BLaER1 treated with 17β-estradiol and CSF1 and Interleukin-3, amounts not matched to agents 10 nM and 100 nM (cell line): ENCODE data around the gene LYRM4.
A peak's percentile ranks its signal among the peaks of the same experiment; 100 is the strongest.

Source experiments
- H3K27ac ChIP-seq, 11 experiments: shearing (Covaris generic); formaldehyde crosslinking; 2 replicates each; pipeline ENCODE4 v1.8.1; 2022
- H3K27me3 ChIP-seq, 11 experiments: shearing (Covaris generic); formaldehyde crosslinking; 2 replicates each; pipeline ENCODE4 v1.8.1; 2022
- H3K36me3 ChIP-seq, 11 experiments: shearing (Covaris generic); formaldehyde crosslinking; 2 replicates each; pipeline ENCODE4 v1.8.1; 2022
- H3K4me1 ChIP-seq, 10 experiments: shearing (Covaris generic); formaldehyde crosslinking; 2 replicates each; pipeline ENCODE4 v1.8.1; 2022
- H3K4me2 ChIP-seq, 11 experiments: shearing (Covaris generic); formaldehyde crosslinking; 2 replicates each; pipeline ENCODE4 v1.8.1; 2022
- H3K4me3 ChIP-seq, 10 experiments: shearing (Covaris generic); formaldehyde crosslinking; 2 replicates each; pipeline ENCODE4 v1.8.1; 2022
- H3K9ac ChIP-seq, 11 experiments: shearing (Covaris generic); formaldehyde crosslinking; 2 replicates each; pipeline ENCODE4 v1.8.1; 2022
- H3K9me3 ChIP-seq, 11 experiments: shearing (Covaris generic); formaldehyde crosslinking; replicated peaks in 1 of 11; 2 replicates each; pipeline ENCODE4 v1.8.1; 2022
- H4K20me1 ChIP-seq, 11 experiments: shearing (Covaris generic); formaldehyde crosslinking; 2 replicates each; pipeline ENCODE4 v1.8.1; 2022
- Cebpa-rat ChIP-seq, 11 experiments: shearing (Covaris generic); IDR thresholded peaks; 2 replicates each; pipeline ENCODE4 v1.8.1; 2022

The LYRM4 gene

DNA sequence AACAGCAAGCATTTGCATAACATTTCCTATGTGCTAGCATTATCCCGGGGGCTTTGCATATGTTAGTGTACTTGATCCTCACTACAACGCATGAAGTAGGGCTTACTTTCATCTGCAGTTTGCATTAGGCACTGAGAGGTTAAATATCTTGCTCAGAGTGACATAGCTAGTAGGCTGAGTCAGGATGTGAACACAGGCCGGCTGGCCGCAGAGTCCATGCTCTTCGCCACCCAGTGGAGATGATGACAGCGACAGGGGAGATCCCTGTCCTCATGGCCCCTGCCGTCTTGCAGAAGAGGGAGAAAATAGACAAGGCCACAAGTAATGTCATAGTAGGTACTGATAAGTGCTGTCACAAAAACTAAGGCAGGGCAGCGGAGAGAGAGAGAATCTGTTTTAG, 46.9 kb downstream of the LYRM4 start:
- TF ChIP-seq Cebpa-rat (IDR thresholded peaks at IDR 0.05): no peak
- H3K4me2 ChIP-seq: no peak overlapping the region
- no peak overlapping the region for H3K27ac ChIP-seq
- H3K4me1 ChIP-seq: peaks cover 0 to 9% (median 0%) of the 10 kb centered on the region in 10 experiments; a peak in 7 of 20 replicates
- H3K4me3 ChIP-seq: no peak overlapping the region
- H3K9me3 ChIP-seq: no peaks in the 10 kb centered on the region
- H3K27me3 ChIP-seq: no peaks in the 10 kb centered on the region
- peaks cover 26 to 83% (median 51%) of the 10 kb centered on the region in 11 experiments for H3K36me3 ChIP-seq
- no peak overlapping the region for H3K9ac ChIP-seq
- H4K20me1 ChIP-seq: peaks cover 0 to 42% (median 0%) of the 10 kb centered on the region in 11 experiments; a peak in 3 of 22 replicates

DNA sequence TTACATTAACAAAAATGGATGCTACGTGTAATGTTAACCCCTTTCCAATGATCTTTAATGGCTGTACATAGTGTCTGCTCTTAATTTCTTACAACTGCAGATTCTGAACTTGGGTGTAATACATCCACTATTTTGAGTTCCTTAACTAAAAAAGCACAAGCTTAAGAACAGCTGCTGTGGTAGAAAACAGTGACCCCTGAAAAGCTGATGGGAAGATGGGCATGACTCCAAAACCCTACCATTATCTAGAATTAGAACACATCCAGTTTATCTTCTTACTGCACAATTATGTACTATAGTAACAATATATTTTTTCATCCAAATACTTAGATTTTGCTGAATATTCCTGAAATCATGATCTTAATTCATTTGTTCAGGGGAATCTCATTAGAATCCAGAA, 49.3 kb downstream of the LYRM4 start:
- TF ChIP-seq Cebpa-rat (IDR thresholded peaks at IDR 0.05): no peak
- peaks cover 0 to 41% (median 0%) of the 10 kb centered on the region in 11 experiments; a peak in 5 of 22 replicates for H4K20me1 ChIP-seq

DNA sequence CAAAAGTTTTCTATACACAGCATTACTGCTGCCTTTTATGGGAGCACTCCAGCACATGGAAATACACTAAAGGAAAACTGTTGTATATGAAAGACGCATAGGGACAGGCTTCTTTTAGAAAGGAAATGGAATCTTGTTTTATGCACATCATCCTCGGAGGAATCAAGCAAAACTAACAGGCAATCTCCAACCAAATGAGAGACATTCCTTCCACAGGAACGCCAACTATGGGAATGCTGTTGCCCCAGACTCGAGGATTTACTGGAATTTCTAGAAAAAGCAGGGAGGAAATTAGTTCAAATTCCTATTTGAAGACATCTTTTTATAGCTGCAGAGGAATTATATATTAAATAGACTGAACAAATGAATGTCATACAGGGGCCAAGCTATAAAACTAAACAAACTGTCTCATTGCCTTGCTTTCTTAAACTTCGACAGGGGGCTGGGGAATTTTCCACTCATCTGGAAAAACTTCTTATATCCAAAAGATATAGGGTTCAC, 52.2 kb downstream of the LYRM4 start:
- Histone ChIP-seq H3K4me2 (no peak overlapping the region), H3K4me1 (peaks cover 6 to 23% (median 10%) of the 10 kb centered on the region in 10 experiments; a peak in 18 of 20 replicates), H4K20me1 (peaks cover 0 to 55% (median 0%) of the 10 kb centered on the region in 11 experiments; a peak in 7 of 22 replicates), H3K9me3 (no peaks in the 10 kb centered on the region), H3K4me3 (no peak overlapping the region), H3K9ac (no peak overlapping the region), H3K27ac (no peak overlapping the region), H3K36me3 (peaks cover 12 to 75% (median 32%) of the 10 kb centered on the region in 11 experiments), H3K27me3 (no peaks in the 10 kb centered on the region)
- TF ChIP-seq Cebpa-rat (IDR thresholded peaks at IDR 0.05): no peak

More for the DNA sequence above, 49.3 kb downstream of the LYRM4 start:
- Histone ChIP-seq H3K4me1 (peaks cover 0 to 9% (median under 1%) of the 10 kb centered on the region in 10 experiments; a peak in 3 of 20 replicates), H3K4me2 (no peak overlapping the region), H3K27me3 (no peaks in the 10 kb centered on the region), H3K4me3 (no peak overlapping the region), H3K36me3 (peaks cover 26 to 94% (median 60%) of the 10 kb centered on the region in 11 experiments), H3K9me3 (no peaks in the 10 kb centered on the region), H3K9ac (no peak overlapping the region), H3K27ac (no peak overlapping the region)

DNA sequence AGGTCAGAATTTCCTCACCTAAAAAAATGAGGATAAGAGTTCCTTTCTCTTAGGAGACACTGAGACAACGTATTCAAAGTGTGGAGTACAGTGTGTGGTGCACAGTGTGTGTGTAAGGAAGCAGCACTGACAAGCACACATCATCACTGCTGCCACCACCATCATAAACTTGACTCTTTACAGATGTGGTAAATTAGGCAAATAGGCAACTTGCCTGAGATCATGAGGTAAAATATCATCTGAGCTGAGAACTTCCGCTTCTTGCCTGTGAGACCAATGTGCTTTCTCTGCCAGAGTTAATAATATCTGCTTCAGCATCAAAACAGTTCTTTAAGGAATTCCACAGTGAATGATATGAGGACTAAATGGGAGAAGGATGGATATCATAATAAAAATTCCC, 52.7 kb downstream of the LYRM4 start:
- no peak overlapping the region for H3K4me2 ChIP-seq
- H3K4me1 ChIP-seq: peaks cover 6 to 23% (median 10%) of the 10 kb centered on the region in 10 experiments; a peak in 18 of 20 replicates
- no peak for TF ChIP-seq Cebpa-rat (IDR thresholded peaks at IDR 0.05)
- H4K20me1 ChIP-seq: peaks cover 0 to 59% (median 0%) of the 10 kb centered on the region in 11 experiments; a peak in 7 of 22 replicates
- no peak overlapping the region for H3K4me3 ChIP-seq
- H3K27ac ChIP-seq: no peak overlapping the region
- no peaks in the 10 kb centered on the region for H3K27me3 ChIP-seq
- H3K9me3 ChIP-seq: no peaks in the 10 kb centered on the region
- no peak overlapping the region for H3K9ac ChIP-seq
- H3K36me3 ChIP-seq: peaks cover 8 to 75% (median 27%) of the 10 kb centered on the region in 11 experiments; a peak in 20 of 22 replicates

DNA sequence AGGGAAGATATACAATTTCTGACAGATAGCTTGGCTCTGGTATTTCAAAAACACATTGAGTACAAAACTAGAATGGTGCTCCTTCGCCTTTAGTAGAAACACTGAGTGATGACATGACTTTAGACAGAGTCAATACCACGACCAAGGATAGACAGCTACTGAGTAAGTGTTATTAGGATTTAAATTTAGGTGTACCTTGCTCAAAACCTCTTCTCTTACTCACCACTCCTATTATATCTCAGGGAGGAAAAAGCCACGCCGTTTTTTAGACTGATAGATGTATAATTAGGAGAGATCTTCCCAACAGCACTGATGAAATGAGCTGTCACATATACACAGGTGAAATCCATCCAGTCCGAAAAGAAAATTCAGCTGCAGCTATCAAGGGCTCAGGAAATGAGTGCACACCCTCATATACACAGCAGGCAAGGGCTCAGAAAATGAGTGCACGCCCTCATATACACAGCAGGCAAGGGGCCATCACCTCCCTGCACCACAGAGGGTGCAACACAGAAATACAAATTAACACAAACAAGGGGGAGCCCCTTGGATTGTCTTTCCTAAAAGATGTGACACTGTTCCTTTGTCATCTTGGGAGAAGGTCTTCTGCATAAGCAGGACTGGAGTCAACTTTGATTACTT, 53.7 kb downstream of the LYRM4 start:
- Histone ChIP-seq H3K9me3 (no peaks in the 10 kb centered on the region), H3K27me3 (no peaks in the 10 kb centered on the region), H3K36me3 (peaks cover 0 to 72% (median 22%) of the 10 kb centered on the region in 11 experiments; a peak in 16 of 22 replicates), H3K4me3 (no peak overlapping the region), H3K9ac (no peak overlapping the region), H3K4me2 (no peak overlapping the region), H3K27ac (no peak overlapping the region), H3K4me1 (peaks cover 6 to 23% (median 10%) of the 10 kb centered on the region in 10 experiments; a peak in 18 of 20 replicates), H4K20me1 (peaks cover 0 to 67% (median 0%) of the 10 kb centered on the region in 11 experiments; a peak in 7 of 22 replicates)
- TF ChIP-seq Cebpa-rat (IDR thresholded peaks at IDR 0.05): no peak

DNA sequence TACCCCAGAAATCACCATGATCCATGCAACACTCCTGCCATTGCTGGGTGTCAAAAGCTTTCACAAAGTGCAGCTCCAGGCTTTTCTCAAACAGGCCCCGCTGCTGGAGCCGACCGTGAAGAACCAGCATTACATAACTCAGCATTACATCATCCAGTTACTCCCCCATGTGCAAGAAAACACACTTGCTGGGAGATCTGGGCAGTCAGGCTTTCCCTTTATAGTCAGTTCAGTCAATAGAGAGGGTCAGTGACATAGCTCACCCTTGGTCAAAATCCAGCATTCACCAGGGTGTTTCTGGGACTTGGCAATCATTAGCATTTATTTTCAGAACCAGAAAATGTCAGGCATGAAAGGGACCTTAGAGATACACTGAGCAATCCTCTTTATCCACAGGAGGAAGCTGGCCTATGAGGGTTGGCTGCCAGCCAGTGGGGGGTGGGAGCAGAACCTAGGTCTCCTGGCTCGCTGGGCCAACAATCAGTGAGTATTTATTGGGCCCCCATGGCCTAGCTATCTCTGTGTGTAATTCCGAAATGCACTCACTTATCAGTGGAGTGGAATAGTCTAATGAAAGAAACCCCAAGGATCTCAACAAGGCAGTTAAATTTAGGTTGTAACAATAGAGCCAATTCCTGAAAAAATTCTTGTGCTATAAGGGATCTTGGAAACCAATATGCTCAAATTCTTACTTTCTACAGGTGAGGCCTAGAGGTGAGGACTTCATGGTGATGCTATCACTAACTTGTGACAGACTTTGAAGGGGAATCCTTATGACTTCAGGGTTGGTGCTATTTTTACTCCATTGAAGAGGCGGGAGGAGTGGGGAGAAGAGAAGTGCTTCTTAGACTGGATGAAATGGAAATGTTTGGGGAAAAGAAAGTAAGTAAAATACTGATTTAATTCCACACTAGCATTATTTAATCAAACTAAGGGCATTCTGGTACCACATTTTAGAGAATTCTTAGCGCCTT, 54.6 kb downstream of the LYRM4 start:
- Histone ChIP-seq H3K27ac (no peak overlapping the region), H3K9me3 (no peaks in the 10 kb centered on the region), H3K4me2 (peak overlapping the region; percentile 5 to 51 (median 18); a peak in 11 of 22 replicates), H3K4me1 (peaks cover 6 to 23% (median 10%) of the 10 kb centered on the region in 10 experiments; a peak in 18 of 20 replicates), H3K4me3 (no peak overlapping the region), H4K20me1 (peaks cover 0 to 74% (median 0%) of the 10 kb centered on the region in 11 experiments; a peak in 7 of 22 replicates), H3K27me3 (no peaks in the 10 kb centered on the region), H3K36me3 (peaks cover 0 to 73% (median 28%) of the 10 kb centered on the region in 11 experiments; a peak in 18 of 22 replicates), H3K9ac (no peak overlapping the region)
- TF ChIP-seq Cebpa-rat (IDR thresholded peaks at IDR 0.05): no peak

DNA sequence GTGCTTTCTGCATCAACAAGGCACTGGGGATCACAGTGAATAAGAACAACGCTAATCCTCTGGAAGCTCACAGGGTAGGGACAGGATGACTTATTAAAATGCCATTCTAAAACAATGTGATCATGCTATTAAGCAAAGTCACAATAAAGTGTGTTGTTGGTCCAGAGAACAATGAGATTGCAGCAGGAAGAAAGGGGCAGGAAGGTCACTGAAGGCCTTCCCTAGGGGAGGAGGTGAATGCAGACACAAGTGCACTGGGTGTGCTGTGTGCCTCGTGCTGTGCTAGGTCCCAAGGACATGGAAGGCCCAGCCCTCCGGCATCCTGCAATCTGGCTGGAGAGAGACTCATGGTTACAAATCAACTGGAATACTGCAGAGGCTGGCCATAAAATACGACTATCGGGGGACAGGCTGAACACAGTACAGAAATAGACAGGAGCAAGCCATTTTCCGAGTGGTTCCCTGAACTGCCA, 55.7 kb downstream of the LYRM4 start:
- H3K27ac ChIP-seq: no peak overlapping the region
- peaks cover 6 to 23% (median 10%) of the 10 kb centered on the region in 10 experiments; a peak in 18 of 20 replicates for H3K4me1 ChIP-seq
- TF ChIP-seq Cebpa-rat (IDR thresholded peaks at IDR 0.05): no peak
- no peak overlapping the region for H3K4me3 ChIP-seq
- H3K4me2 ChIP-seq: no peak overlapping the region
- peaks cover 0 to 82% (median 0%) of the 10 kb centered on the region in 11 experiments; a peak in 8 of 22 replicates for H4K20me1 ChIP-seq
- H3K9me3 ChIP-seq: no peaks in the 10 kb centered on the region
- no peaks in the 10 kb centered on the region for H3K27me3 ChIP-seq
- peaks cover 0 to 74% (median 30%) of the 10 kb centered on the region in 11 experiments; a peak in 18 of 22 replicates for H3K36me3 ChIP-seq
- no peak overlapping the region for H3K9ac ChIP-seq

DNA sequence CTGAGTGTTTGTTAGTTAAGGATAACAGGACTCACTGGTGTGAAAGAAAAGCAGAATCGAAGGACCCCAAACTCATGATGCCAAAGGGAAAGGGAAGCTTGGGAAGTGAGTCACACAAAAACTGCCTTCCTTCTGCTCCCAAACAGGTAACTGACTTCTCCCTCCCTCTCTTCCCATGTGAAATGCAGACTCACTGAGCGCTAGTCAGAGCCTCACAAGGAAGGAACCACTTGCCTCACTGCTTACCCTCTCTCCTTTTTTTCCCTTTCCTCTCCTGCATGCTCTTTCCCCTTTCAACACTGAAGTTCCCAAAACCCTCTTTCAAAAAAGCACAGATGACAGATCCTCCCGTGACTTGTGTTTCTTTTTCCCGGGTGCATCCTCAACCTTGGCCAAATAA, 56.4 kb downstream of the LYRM4 start:
- H3K27ac ChIP-seq: no peak overlapping the region

More for the DNA sequence above, 56.4 kb downstream of the LYRM4 start:
- Histone ChIP-seq H3K4me2 (0 out of 22 replicates have a peak overlapping the region, but pooled peaks of 1 of the 11 experiments have one; percentile 7), H3K27me3 (no peaks in the 10 kb centered on the region), H3K4me1 (peaks cover 6 to 23% (median 10%) of the 10 kb centered on the region in 10 experiments; a peak in 18 of 20 replicates), H3K9ac (no peak overlapping the region), H4K20me1 (peaks cover 0 to 81% (median 0%) of the 10 kb centered on the region in 11 experiments; a peak in 8 of 22 replicates), H3K4me3 (no peak overlapping the region), H3K36me3 (peaks cover 0 to 74% (median 30%) of the 10 kb centered on the region in 11 experiments; a peak in 17 of 22 replicates), H3K9me3 (no peaks in the 10 kb centered on the region)
- no peak for TF ChIP-seq Cebpa-rat (IDR thresholded peaks at IDR 0.05)
